HepG2 (cell line): ENCODE measurements around the gene NEIL1. TPM values are rescaled to one million over a fixed set of nuclear protein-coding genes. Genes with fewer than 3 reads are reported as not detected.

Experiments used
- CEBPB ChIP-seq: IDR thresholded peaks from 2 replicates; pipeline ENCODE4 v1.6.1; 2011; ENCODE audit warnings: low read depth, low read length, improper control_type of control experiment, borderline replicate concordance
- ETV5 ChIP-seq: IDR thresholded peaks from 2 replicates; pipeline ENCODE4 v1.6.1; 2018; ENCODE audit warnings: missing biosample characterization, missing genetic modification reagents, inconsistent platforms, borderline replicate concordance
- HCFC1 ChIP-seq: fragments of 150-350 bp; IDR thresholded peaks from 2 replicates; pipeline ENCODE4 v1.6.1; 2014; ENCODE audit warnings: low read depth, low read length
- HOXA5 ChIP-seq: sonication (generic); formaldehyde crosslinking; IDR thresholded peaks from 2 replicates; pipeline ENCODE4 v1.4.0; 2020; ENCODE audit warnings: missing genetic modification reagents
- KDM1A ChIP-seq: IDR thresholded peaks from 2 replicates; pipeline ENCODE4 v1.6.1; 2016; ENCODE audit warnings: missing compliant biosample characterization
- LCORL ChIP-seq, 2 experiments: fragments of 450-650 bp in 1 of 2; sonication (generic) in 1 of 2; formaldehyde crosslinking in 1 of 2; IDR thresholded peaks; 2 replicates each; pipeline versions ENCODE4 v1.5.0 to v1.6.1; 2017 to 2020; ENCODE audit warnings: antibody characterized with exemption in 1 of 2, missing genetic modification reagents in 1 of 2
- MED8 ChIP-seq: sonication (generic); formaldehyde crosslinking; IDR thresholded peaks from 2 replicates; pipeline ENCODE4 v1.8.1; 2023; ENCODE audit warnings: mild to moderate bottlenecking, missing genetic modification reagents; ENCODE audit not compliant: insufficient replicate concordance
- MLLT10 ChIP-seq: sonication (generic); formaldehyde crosslinking; IDR thresholded peaks from 2 replicates; pipeline ENCODE4 v1.4.0; 2020; ENCODE audit warnings: missing genetic modification reagents
- NFIC ChIP-seq: IDR thresholded peaks from 2 replicates; pipeline ENCODE4 v1.6.1; 2012; ENCODE audit warnings: mild to moderate bottlenecking, low read length, inconsistent platforms
- PCBP2 ChIP-seq: fragments of 200-400 bp; formaldehyde crosslinking; optimal IDR thresholded peaks from 2 replicates; pipeline ENCODE3; 2018; ENCODE audit warnings: low read length, low read depth; ENCODE audit not compliant: poor library complexity, severe bottlenecking
- PHF20 ChIP-seq: sonication (generic); formaldehyde crosslinking; IDR thresholded peaks from 2 replicates; pipeline ENCODE4 v1.5.0; 2020; ENCODE audit warnings: mild to moderate bottlenecking, missing genetic modification reagents
- SIN3B ChIP-seq: fragments of 150-350 bp; IDR thresholded peaks from 2 replicates; pipeline ENCODE4 v1.6.1; 2014; ENCODE audit warnings: low read length
- SIX1 ChIP-seq: sonication (generic); formaldehyde crosslinking; IDR thresholded peaks from 2 replicates; pipeline ENCODE4 v1.4.0; 2020; ENCODE audit warnings: missing genetic modification reagents, borderline replicate concordance
- SMARCC2 ChIP-seq: fragments of 450-650 bp; IDR thresholded peaks from 2 replicates; pipeline ENCODE4 v1.6.1; 2017; ENCODE audit warnings: antibody characterized with exemption, mild to moderate bottlenecking
- TMF1 ChIP-seq: sonication (generic); formaldehyde crosslinking; IDR thresholded peaks from 2 replicates; pipeline ENCODE4 v1.8.1; 2022; ENCODE audit warnings: low read depth, missing genetic modification reagents
- WIZ ChIP-seq: sonication (generic); formaldehyde crosslinking; IDR thresholded peaks from 2 replicates; pipeline ENCODE4 v1.5.1; 2020; ENCODE audit warnings: mild to moderate bottlenecking, missing genetic modification reagents
- ZFP37 ChIP-seq: sonication (generic); formaldehyde crosslinking; IDR thresholded peaks from 2 replicates; pipeline ENCODE4 v1.4.0; 2020; ENCODE audit warnings: missing genetic modification reagents, borderline replicate concordance
- ZFP82 ChIP-seq: sonication (generic); formaldehyde crosslinking; IDR thresholded peaks from 2 replicates; pipeline ENCODE4 v1.5.1; 2020; ENCODE audit warnings: mild to moderate bottlenecking, missing genetic modification reagents, borderline replicate concordance
- ZFX ChIP-seq: sonication (generic); formaldehyde crosslinking; IDR thresholded peaks from 2 replicates; pipeline ENCODE4 v1.4.0; 2020; ENCODE audit warnings: mild to moderate bottlenecking, low read depth, missing genetic modification reagents, moderate library complexity
- ZNF10 ChIP-seq: sonication (generic); formaldehyde crosslinking; IDR thresholded peaks from 2 replicates; pipeline ENCODE4 v1.4.0; 2020; ENCODE audit warnings: mild to moderate bottlenecking, low read depth, missing genetic modification reagents, borderline replicate concordance
- ZNF263 ChIP-seq: sonication (generic); formaldehyde crosslinking; IDR thresholded peaks from 2 replicates; pipeline ENCODE4 v1.4.0; 2020; ENCODE audit warnings: missing genetic modification reagents
- ZNF614 ChIP-seq: IDR thresholded peaks from 2 replicates; pipeline ENCODE4 v1.6.1; 2018; ENCODE audit warnings: missing biosample characterization, missing genetic modification reagents, inconsistent platforms, borderline replicate concordance
- ZNF674 ChIP-seq: sonication (generic); formaldehyde crosslinking; IDR thresholded peaks from 2 replicates; pipeline ENCODE4 v1.5.0; 2020; ENCODE audit warnings: low read depth, mild to moderate bottlenecking, missing genetic modification reagents
- ZSCAN12 ChIP-seq: sonication (generic); formaldehyde crosslinking; IDR thresholded peaks from 2 replicates; pipeline ENCODE4 v1.9.0; 2021; ENCODE audit warnings: mild to moderate bottlenecking, missing genetic modification reagents
- ZSCAN25 ChIP-seq: sonication (generic); formaldehyde crosslinking; IDR thresholded peaks from 2 replicates; pipeline ENCODE4 v1.8.0; 2022; ENCODE audit warnings: mild to moderate bottlenecking, missing genetic modification reagents
- polyA plus RNA-seq, 8 experiments: library from polyadenylated mRNA; depleted of rRNA in 3 of 8; stranded (reverse) in 7 of 8; unstranded in 1 of 8; fragments of >200 nt; fragmentation: Illumina TruSeq in 4 of 8; extraction: Trizol in 4 of 8; gene quantifications; 2 replicates each; pipeline versions ENCODE4 v1.2.1 to v1.2.3, GENCODE V29; 2011 to 2016; ENCODE audit warnings: low read depth in 4 of 8, missing spikeins in 1 of 8, mixed read lengths in 1 of 8; ENCODE audit not compliant: insufficient read depth in 1 of 8
- total RNA-seq, 5 experiments: library from RNA; depleted of rRNA; stranded (reverse); fragments of >200 nt; fragmentation: Illumina TruSeq; extraction: Trizol; gene quantifications; 2 replicates each; pipeline ENCODE4 v1.2.3, GENCODE V29; 2016; ENCODE audit warnings: low read depth in 1 of 5
- TF ChIP-seq, protein P1 (sequence below): sonication (generic); formaldehyde crosslinking; IDR thresholded peaks from 2 replicates; pipeline ENCODE4 v1.5.0; 2020; ENCODE audit warnings: missing genetic modification reagents
- TF ChIP-seq, protein P2 (sequence below): sonication (generic); formaldehyde crosslinking; IDR thresholded peaks from 2 replicates; pipeline ENCODE4 v1.5.0; 2020; ENCODE audit warnings: missing genetic modification reagents
- TF ChIP-seq, protein P3 (sequence below): sonication (generic); formaldehyde crosslinking; IDR thresholded peaks from 2 replicates; pipeline ENCODE4 v1.5.1; 2020; ENCODE audit warnings: mild to moderate bottlenecking, missing genetic modification reagents, moderate library complexity

The NEIL1 gene
- total and polyA plus RNA-seq, 2 of the 13 experiments (the other 11 are each of a cell fraction or from before 2014, with no cell fraction given), result 10.4 to 15.5 TPM

DNA sequence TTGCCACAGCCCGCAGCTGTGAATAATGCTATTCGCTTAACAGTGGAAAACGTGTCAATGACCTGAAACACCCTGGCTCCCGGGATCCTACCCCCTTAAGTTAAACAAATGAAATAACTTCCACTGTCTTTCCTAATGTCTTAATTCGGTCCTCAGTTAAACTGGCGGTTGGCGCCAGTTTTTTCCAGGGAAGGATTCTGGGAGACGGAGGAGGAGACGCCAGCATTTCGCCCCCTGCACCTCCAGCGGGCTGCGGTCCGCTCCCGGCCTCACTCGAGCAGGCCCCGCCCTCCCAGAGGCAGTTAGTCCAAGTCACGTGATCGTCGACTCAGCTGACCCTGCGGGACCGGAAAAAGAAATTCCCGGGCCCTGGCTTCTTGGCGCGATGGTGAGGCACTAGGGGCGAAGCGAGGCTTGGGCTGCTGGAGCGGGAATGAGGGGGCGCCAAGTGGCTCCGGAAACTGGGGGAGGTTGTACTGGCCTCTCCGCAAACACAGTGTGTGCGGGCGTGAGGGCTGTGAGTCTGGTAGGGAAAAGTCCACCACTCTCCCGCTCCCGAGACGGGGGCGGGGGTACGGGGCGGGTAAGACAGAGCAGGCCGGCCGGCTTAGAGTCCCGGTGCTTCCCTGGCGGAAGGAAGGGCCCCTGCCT lies 11.0 kb upstream of the NEIL1 start, which contains the start of gene COMMD4 (continued):
- no peak for TF ChIP-seq TMF1
- no peak; the same call in 1 of the 2 replicates for TF ChIP-seq ZSCAN25
- TF ChIP-seq, protein P1, sequence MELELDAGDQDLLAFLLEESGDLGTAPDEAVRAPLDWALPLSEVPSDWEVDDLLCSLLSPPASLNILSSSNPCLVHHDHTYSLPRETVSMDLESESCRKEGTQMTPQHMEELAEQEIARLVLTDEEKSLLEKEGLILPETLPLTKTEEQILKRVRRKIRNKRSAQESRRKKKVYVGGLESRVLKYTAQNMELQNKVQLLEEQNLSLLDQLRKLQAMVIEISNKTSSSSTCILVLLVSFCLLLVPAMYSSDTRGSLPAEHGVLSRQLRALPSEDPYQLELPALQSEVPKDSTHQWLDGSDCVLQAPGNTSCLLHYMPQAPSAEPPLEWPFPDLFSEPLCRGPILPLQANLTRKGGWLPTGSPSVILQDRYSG, result no peak
- TF ChIP-seq WIZ (CRISPR knock-in tag), result no peak
- TF ChIP-seq ZFP82 (CRISPR knock-in tag), result no peak
- no peak for TF ChIP-seq ZSCAN12 (CRISPR knock-in tag)
- TF ChIP-seq NFIC, result peak; percentile 92
- TF ChIP-seq HCFC1, result peak; percentile 58
- TF ChIP-seq MED8, result peak; percentile 49
- TF ChIP-seq ETV5 (CRISPR knock-in tag), result peak; percentile 93
- TF ChIP-seq ZNF263 (CRISPR knock-in tag), result no peak
- no peak for TF ChIP-seq MLLT10 (CRISPR knock-in tag)
- TF ChIP-seq ZNF10 (CRISPR knock-in tag), result no peak
- peak; percentile 91 for TF ChIP-seq SIN3B
- TF ChIP-seq ZFP37 (CRISPR knock-in tag), result peak; percentile 67; the same call in 1 of the 2 replicates
- no peak; the same call in 1 of the 2 replicates for TF ChIP-seq HOXA5
- TF ChIP-seq, protein P2, sequence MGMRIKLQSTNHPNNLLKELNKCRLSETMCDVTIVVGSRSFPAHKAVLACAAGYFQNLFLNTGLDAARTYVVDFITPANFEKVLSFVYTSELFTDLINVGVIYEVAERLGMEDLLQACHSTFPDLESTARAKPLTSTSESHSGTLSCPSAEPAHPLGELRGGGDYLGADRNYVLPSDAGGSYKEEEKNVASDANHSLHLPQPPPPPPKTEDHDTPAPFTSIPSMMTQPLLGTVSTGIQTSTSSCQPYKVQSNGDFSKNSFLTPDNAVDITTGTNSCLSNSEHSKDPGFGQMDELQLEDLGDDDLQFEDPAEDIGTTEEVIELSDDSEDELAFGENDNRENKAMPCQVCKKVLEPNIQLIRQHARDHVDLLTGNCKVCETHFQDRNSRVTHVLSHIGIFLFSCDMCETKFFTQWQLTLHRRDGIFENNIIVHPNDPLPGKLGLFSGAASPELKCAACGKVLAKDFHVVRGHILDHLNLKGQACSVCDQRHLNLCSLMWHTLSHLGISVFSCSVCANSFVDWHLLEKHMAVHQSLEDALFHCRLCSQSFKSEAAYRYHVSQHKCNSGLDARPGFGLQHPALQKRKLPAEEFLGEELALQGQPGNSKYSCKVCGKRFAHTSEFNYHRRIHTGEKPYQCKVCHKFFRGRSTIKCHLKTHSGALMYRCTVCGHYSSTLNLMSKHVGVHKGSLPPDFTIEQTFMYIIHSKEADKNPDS (CRISPR knock-in tag), result no peak
- TF ChIP-seq KDM1A (CRISPR knock-in tag), result no peak
- no peak for TF ChIP-seq SMARCC2
- TF ChIP-seq, protein P3, sequence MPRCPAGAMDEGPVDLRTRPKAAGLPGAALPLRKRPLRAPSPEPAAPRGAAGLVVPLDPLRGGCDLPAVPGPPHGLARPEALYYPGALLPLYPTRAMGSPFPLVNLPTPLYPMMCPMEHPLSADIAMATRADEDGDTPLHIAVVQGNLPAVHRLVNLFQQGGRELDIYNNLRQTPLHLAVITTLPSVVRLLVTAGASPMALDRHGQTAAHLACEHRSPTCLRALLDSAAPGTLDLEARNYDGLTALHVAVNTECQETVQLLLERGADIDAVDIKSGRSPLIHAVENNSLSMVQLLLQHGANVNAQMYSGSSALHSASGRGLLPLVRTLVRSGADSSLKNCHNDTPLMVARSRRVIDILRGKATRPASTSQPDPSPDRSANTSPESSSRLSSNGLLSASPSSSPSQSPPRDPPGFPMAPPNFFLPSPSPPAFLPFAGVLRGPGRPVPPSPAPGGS (CRISPR knock-in tag), result no peak
- TF ChIP-seq PHF20 (CRISPR knock-in tag), result peak; percentile 99
- TF ChIP-seq ZNF614 (CRISPR knock-in tag), result 0 out of 2 replicates have a peak, but pooled peaks have one; percentile 74
- no peak for TF ChIP-seq ZNF674
- peak; percentile 90 for TF ChIP-seq ZFX (CRISPR knock-in tag)
- no peak for TF ChIP-seq SIX1 (CRISPR knock-in tag)
- no peak for TF ChIP-seq CEBPB
- TF ChIP-seq LCORL (IDR thresholded peaks at IDR 0.05), result peak; percentile 64
- peak; percentile 54; the same call in 1 of the 2 replicates for TF ChIP-seq LCORL (CRISPR knock-in tag; IDR thresholded peaks at IDR 0.05)
- no peak for TF ChIP-seq PCBP2
